Measurements from ENCODE around the gene NADSYN1. TPM values are rescaled to one million over a fixed set of nuclear protein-coding genes. Genes with fewer than 3 reads are reported as not detected.
A peak's percentile ranks its signal among the peaks of the same experiment; 100 is the strongest.
"Not testable (repeated sequence)": the region's sequence is repeated elsewhere in the genome, so short reads cannot be mapped to it uniquely, and the experiment has no call there.

Gene NADSYN1
- total RNA-seq, result 100 to 1,000 TPM; 120 to 127 TPM

DNA sequence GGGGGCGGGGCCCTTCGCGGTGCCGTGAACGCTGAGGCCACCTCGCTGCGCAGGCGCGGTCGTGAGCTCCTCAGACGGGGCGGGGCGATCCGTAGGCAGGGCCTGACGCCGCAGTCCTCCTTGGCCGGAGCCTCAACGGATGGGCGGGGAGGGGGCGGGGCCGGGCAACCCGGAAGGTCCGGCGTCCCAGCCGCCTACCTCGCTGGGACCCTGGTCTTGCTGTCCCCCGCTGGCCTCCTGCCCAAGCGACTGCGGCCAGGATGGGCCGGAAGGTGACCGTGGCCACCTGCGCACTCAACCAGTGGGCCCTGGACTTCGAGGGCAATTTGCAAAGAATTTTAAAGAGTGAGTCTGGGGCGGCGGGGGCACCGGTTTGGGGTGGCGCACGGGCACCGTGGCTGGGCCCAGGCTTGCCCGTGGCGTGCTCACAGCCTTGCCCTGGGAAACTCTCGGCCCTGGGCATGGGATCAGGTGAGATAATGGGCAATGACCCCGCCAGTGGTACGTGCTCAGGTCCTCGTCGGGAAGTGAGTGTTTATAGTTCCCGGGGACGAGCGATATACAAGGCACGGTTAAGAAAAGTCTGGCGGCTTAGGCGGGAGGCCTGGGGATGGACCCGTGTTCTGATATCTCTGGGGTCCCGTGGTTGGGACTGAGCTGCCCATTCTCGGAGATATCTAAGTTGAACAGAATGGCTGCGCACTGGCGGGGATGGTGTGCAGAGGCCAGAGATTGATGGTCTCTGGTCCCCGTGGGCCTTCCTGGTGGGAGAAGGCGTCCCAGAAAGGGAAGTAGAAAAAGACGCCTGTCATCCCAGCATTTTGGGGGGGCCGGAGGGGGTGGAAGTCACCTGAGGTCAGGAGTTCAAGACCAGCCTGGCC, at the start of gene NADSYN1:
TSS of gene NADSYN1 (plus strand) at position 167 of the 881 bp plus-strand sequence. CDS start at position 261, 94 bp downstream.
- POLR2A ChIA-PET, result no interaction called here
- CTCF ChIA-PET, result interaction anchor here (0.5 to 1.4 kb wide), 2 partner anchors 20 to 51 kb away, joined by 3 to 4 read pairs; no protein-coding TSS in a partner anchor
- peaks cover 59% of the 10 kb centered on the region for H3K4me1 Mint-ChIP-seq

DNA sequence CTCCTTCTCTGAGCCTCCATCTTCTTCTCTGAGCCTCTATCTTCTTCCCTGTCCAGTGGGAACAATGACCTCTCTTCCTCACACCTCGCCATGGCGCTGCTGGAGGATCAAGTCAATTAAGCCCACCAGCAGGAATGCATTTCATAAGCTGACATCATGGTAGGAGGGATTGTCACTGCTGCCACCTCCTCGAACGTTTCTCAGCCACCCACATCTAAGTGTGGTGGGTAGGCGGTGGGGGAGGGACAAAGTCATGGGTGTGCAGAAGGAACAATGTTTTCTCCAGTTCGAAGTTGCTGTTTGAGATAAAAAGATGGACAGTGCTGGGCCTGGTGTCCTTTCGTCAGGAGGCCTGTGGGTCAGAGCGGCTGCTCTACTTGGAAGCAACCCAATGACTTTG, 48.8 kb upstream of the NADSYN1 start:
- Mint-ChIP-seq H3K27me3 (no peaks in the 10 kb centered on the region), H3K4me1 (no peaks in the 10 kb centered on the region), H3K4me3 (no peak overlapping the region), H3K9me3 (peaks cover 2% of the 10 kb centered on the region), H3K27ac (no peak overlapping the region), H3K36me3 (ENCODE audit: low read depth) (no peaks in the 10 kb centered on the region)
- ChIA-PET CTCF (interaction anchor here (0.6 kb wide), 1 partner anchor 25 kb away, joined by 6 read pairs; no protein-coding TSS in a partner anchor), POLR2A (no interaction called here)
- no peak for DNase-seq

More for the DNA sequence above, at the start of gene NADSYN1:
- peak within 1 kb of the TSS; percentile 90 for H3K4me3 Mint-ChIP-seq
- H3K36me3 Mint-ChIP-seq (ENCODE audit: low read depth), result peaks cover 25% of the 10 kb centered on the region
- no peaks in the 10 kb centered on the region for H3K27me3 Mint-ChIP-seq
- peak within 1 kb of the TSS; percentile 94 for H3K27ac Mint-ChIP-seq
- DNase-seq, result peak; percentile 94
- H3K9me3 Mint-ChIP-seq, result no peaks in the 10 kb centered on the region

DNA sequence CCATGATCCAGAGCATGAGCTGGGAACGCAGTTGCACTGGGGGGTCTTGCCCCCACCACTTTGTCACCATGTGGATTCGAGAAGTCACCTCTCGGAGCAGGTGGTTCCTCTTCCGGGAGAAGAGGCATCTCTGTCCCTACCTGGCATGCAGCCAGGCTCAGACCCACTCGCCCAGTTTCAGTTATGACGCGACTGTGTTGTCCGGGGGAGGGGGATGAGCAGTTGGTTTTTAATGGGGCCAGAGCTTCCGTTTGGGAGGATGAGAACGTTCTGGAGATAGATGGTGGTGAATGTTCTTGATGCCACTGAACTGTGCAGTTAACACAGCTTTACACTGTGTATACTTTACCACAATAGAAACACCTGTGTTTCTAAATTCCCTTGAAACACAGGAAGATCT, 46.3 kb upstream of the NADSYN1 start:
- Mint-ChIP-seq H3K36me3 (ENCODE audit: low read depth) (no peaks in the 10 kb centered on the region), H3K4me3 (no peak overlapping the region)
- CTCF ChIA-PET, result no interaction called here

DNA sequence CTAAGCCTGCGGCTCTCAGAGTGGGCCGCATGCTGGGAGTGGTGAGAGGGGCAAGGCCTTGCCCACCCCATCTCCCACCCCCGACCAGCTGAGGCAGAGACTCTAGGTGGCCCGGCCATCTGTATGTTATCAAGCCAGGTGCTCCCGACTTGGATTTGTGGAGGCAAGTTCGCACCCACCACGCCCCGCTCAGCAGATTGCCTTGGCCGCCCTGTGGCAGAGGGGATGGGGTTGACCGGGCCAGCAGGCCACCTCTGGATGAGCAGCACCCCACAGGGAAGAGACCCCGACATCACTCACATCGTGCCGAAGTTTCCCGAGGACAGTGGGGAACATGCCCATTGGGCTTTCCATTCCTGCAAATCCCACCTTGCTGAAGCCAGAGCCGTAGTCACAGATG, 45.6 kb upstream of the NADSYN1 start:
- Mint-ChIP-seq H3K9me3 (peaks cover 2% of the 10 kb centered on the region), H3K27ac (no peak overlapping the region), H3K4me3 (no peak overlapping the region), H3K36me3 (ENCODE audit: low read depth) (no peaks in the 10 kb centered on the region), H3K27me3 (no peaks in the 10 kb centered on the region), H3K4me1 (no peaks in the 10 kb centered on the region)
- CTCF ChIA-PET, result no interaction called here
- DNase-seq, result no peak
- POLR2A ChIA-PET, result no interaction called here

More for the DNA sequence above, 46.3 kb upstream of the NADSYN1 start:
- Mint-ChIP-seq H3K4me1 (no peaks in the 10 kb centered on the region), H3K27ac (no peak overlapping the region), H3K9me3 (peaks cover 2% of the 10 kb centered on the region), H3K27me3 (no peaks in the 10 kb centered on the region)
- POLR2A ChIA-PET, result no interaction called here
- no peak for DNase-seq

DNA sequence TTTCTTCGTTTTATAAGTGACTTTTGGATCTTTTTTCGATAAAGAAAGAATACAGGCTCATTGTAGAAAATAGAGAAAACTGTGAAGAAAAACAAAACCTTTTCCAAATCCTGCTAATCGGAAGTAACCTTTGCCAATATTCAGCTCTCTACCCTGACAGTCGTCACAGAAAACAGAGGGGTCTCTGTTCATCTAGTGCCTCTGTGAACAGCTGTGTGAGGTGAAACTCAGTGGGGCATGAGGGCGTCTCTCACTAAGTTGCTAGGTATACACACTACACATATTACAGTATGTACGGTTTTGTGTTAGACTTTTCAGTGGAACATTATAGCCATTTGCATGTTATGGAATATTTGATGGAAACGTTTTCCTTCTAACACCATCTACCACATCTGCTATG, 44.2 kb upstream of the NADSYN1 start:
- Mint-ChIP-seq H3K27me3 (no peaks in the 10 kb centered on the region), H3K4me3 (no peak overlapping the region), H3K36me3 (ENCODE audit: low read depth) (no peaks in the 10 kb centered on the region), H3K9me3 (peaks cover 2% of the 10 kb centered on the region), H3K4me1 (no peaks in the 10 kb centered on the region), H3K27ac (no peak overlapping the region)
- POLR2A ChIA-PET, result no interaction called here
- CTCF ChIA-PET, result no interaction called here
- DNase-seq, result no peak

DNA sequence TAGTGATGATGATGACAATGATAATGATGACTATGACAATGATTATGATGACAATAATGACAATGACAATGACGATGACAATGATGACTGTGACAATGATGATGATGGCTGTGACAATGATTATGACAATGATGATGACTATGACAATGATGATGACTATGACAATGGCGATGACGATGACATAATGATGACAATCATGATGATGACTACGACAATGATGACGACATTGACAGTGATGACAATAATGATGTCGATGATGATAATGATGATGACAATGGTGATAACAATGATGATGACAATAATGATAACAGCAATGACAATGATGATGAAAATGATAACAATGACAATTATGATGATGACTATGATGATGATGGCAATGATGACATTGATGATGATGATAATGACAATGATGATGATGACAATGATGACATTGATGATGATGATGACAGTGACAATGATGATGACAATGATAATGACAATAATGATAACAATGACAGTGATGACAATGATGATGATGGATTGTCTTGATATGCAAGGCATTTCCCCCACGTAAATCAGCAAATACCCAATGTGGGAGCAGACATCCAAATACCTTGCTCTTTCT, 42.5 kb upstream of the NADSYN1 start:
- POLR2A ChIA-PET, result no interaction called here
- Mint-ChIP-seq H3K9me3 (no peaks in the 10 kb centered on the region), H3K27me3 (no peaks in the 10 kb centered on the region), H3K4me1 (no peaks in the 10 kb centered on the region), H3K27ac (no peak overlapping the region), H3K4me3 (no peak overlapping the region), H3K36me3 (ENCODE audit: low read depth) (no peaks in the 10 kb centered on the region)
- CTCF ChIA-PET, result no interaction called here
- DNase-seq, result no peak

DNA sequence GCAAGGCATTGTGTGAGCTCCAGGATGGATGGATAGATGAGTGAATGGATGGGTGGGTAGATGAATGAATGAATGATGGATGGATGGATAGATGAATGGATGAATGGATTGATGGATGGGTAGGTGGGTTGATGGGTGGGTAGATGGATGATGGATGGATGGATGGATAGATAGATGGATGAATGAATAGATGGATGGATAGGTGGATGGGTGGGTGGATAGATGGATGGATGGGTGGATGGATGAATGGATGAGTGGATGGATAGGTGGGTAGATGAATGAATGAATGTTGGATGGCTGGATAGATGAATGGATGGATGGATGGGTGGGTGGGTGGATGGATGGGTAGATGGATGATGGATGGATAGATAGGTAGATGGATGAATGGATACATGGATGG, 38.4 kb upstream of the NADSYN1 start:
- H3K4me3 Mint-ChIP-seq, result no peak overlapping the region
- POLR2A ChIA-PET, result no interaction called here
- no peaks in the 10 kb centered on the region for H3K36me3 Mint-ChIP-seq (ENCODE audit: low read depth)
- no peak for DNase-seq
- no peaks in the 10 kb centered on the region for H3K4me1 Mint-ChIP-seq
- H3K27me3 Mint-ChIP-seq, result peaks cover 1% of the 10 kb centered on the region
- H3K27ac Mint-ChIP-seq, result no peak overlapping the region
- no peaks in the 10 kb centered on the region for H3K9me3 Mint-ChIP-seq
- CTCF ChIA-PET, result no interaction called here

DNA sequence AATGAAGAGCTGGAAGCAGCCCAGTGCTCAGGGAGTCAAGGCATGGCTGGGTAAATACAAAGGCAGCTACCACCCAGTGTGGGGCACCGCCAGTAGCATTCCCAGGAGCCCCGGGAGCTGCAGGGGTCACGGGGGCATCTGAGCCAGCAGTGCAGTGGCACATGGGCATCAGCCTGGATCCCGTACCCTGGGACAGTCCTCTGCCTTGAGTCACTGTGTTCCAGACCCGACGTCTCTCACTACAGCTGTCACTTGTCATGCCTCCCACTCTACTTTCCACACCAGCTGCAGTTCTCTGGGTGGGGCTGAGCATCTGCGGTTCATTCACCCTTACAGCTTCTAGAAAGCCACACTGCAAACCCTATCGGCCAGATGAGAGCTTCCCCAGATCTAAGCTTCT, 34.4 kb upstream of the NADSYN1 start:
- Mint-ChIP-seq H3K4me1 (no peaks in the 10 kb centered on the region), H3K36me3 (ENCODE audit: low read depth) (no peaks in the 10 kb centered on the region), H3K9me3 (no peaks in the 10 kb centered on the region), H3K27ac (no peak overlapping the region), H3K4me3 (no peak overlapping the region), H3K27me3 (peaks cover 1% of the 10 kb centered on the region)
- POLR2A ChIA-PET, result no interaction called here
- no peak for DNase-seq
- CTCF ChIA-PET, result no interaction called here

DNA sequence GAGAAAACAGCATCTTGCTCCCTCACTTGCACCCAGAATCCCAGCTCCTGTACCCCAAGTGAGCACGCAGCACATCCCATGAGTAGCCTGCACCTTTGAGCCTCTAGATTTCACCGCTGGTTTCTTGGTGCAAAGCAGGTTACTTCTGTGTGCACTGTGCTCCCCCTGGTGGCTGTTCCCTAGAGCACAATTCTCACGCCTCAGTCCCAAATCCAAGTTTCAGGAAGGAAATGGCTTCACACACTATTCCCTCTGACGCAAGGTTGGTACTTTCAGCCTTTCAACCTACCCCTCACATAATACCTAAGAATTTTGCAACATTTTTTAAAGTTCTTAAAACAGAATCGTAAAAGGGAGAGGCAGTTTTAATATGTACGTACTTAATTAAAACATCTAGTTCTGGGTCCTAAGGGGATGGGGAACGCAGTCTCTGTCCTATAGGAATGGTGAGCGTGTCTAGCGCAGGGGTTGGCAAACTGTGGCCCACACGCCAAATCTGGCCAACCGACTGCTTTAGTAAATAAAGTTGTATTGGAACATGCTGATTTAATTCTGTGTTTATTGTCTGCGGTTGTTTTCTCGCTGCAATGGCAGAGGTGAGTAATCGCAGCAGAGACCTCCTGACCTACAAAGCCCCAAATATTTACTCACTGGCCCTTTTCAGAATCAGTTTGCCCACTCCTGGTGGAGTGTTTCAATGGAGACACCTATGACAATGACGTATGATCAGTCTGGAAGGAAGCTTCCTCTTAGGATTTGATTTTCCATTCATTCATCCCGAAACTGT, 32.4 kb upstream of the NADSYN1 start:
- Mint-ChIP-seq H3K27me3 (peaks cover 1% of the 10 kb centered on the region), H3K4me3 (no peak overlapping the region), H3K9me3 (no peaks in the 10 kb centered on the region), H3K4me1 (no peaks in the 10 kb centered on the region), H3K36me3 (ENCODE audit: low read depth) (no peaks in the 10 kb centered on the region), H3K27ac (no peak overlapping the region)
- ChIA-PET POLR2A (no interaction called here), CTCF (no interaction called here)
- DNase-seq, result peak; percentile 27

DNA sequence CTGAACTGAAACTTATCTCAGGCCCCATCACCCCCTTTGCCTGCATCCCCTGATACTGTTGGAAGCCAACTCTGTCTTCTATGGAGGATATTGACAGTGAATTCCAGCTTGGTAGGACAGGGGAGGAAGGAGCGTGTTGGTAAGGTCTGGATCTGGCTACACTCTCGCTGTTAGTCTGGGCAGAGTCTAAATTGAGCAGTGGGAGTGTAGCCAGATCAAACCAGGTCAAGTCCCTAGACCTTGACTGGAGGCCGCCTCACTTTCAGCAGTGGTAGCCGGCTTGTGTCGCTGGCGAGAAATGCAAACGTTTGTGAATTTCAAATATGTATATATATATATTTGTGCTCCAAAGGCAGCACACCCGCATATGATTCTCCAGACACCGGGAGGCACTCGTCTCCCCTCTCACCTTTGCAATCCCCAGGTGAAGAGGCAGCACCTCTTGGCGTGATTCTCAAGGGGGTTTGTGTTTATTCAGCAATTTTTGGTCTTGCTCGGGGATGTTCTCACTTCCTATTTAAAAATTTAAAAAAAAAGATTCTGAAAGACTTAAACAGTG, 31.5 kb upstream of the NADSYN1 start:
- POLR2A ChIA-PET, result no interaction called here
- Mint-ChIP-seq H3K9me3 (no peaks in the 10 kb centered on the region), H3K27ac (no peak overlapping the region), H3K36me3 (ENCODE audit: low read depth) (no peaks in the 10 kb centered on the region), H3K4me3 (no peak overlapping the region), H3K27me3 (peaks cover 1% of the 10 kb centered on the region), H3K4me1 (no peaks in the 10 kb centered on the region)
- CTCF ChIA-PET, result interaction anchor here (0.6 kb wide), 1 partner anchor 1747 kb away, joined by 3 read pairs; no protein-coding TSS in a partner anchor
- DNase-seq, result no peak

DNA sequence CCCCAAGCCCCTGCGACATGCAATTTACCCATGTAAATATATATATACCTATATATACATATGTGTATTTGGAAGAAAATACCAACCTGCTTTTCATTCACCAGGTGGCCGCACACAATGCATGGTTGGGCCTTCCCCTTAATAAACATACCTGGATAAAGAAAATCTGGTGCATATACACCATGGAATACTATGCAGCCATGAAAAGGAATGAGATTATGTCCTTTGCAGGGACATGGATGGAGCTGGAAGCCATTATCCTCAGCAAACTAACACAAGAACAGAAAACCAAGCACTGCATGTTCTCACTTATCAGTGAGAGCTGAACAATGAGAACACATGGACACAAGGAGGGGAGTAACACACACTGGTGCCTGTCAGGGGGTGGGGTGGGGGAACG, 30.7 kb upstream of the NADSYN1 start:
- CTCF ChIA-PET, result interaction anchor here (0.6 kb wide), 1 partner anchor 1748 kb away, joined by 3 read pairs; no protein-coding TSS in a partner anchor
- H3K4me1 Mint-ChIP-seq; H3K36me3 Mint-ChIP-seq (ENCODE audit: low read depth); H3K27me3 Mint-ChIP-seq; DNase-seq; H3K4me3 Mint-ChIP-seq; H3K9me3 Mint-ChIP-seq; H3K27ac Mint-ChIP-seq; POLR2A ChIA-PET: not testable (repeated sequence)

DNA sequence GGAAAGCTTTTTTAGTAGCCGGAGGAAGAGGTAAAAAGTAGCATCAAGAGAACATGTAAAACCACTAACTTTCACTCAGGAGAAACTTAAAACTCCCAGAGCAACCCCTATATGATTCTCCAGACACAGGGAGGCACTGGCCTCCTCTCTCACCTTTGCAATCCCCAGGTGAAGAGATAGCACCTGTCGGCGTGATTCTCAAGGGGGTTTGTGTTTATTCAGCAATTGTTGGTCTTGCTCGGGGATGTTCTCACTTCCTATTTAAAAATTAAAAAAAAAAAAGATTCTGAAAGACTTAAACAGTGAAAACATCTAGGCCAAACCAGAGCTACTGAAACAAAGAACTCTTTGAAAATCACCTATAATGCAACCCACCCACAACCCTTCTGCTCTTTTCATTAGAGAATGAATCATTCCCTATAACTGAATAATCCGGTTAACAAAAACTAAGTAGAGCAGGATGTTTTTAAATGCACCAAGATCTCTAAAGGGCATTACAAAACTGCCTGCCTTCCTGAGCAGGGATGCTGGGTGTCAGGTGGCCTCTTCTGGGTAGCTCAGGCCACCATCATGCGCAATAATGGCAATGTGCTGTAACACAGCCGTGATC, 29.7 kb upstream of the NADSYN1 start:
- Mint-ChIP-seq H3K4me3 (no peak overlapping the region), H3K27ac (no peak overlapping the region), H3K36me3 (ENCODE audit: low read depth) (no peaks in the 10 kb centered on the region), H3K27me3 (no peaks in the 10 kb centered on the region), H3K9me3 (no peaks in the 10 kb centered on the region), H3K4me1 (no peaks in the 10 kb centered on the region)
- CTCF ChIA-PET, result no interaction called here
- POLR2A ChIA-PET, result no interaction called here
- DNase-seq, result no peak

Data from activated CD4-positive, alpha-beta T cell treated with anti-CD3 and anti-CD28 coated beads, Interleukin-2, amount 10 ng/mL, durations not matched to agents 7 days and 5 days (primary cell).